ENCODE results near the gene MUC4.
A peak's percentile ranks its signal among the peaks of the same experiment; 100 is the strongest.
"Not testable (repeated sequence)": the region's sequence is repeated elsewhere in the genome, so short reads cannot be mapped to it uniquely, and the experiment has no call there.

MUC4 gene

GRCh38 chr3:195838714-195839113, 27.0 kb upstream of the MUC4 start:
- no peak for DNase-seq (ENCODE audit: low spot score)

GRCh38 chr3:195836476-195837135, 24.9 kb upstream of the MUC4 start:
- no peak for DNase-seq (ENCODE audit: low spot score)

DNA sequence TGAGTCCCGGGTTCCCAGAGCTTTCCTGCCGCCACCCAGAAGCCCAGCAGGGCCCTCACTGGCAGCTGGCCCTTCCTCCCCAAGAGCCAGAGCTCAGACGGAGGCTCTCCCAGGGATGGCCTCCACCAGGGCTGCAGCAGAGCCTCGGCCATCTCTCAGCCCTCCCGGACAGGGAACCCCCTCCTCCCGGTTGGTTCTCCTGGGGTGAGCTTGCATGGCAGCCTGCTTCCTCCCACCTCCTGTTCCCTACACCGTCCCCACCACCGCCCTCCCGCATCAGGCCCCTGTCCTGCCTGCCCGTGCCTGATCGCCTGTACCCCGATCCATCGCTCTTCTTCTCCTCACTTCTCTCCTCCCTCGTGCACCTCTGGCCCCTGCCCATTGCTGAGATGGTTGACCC, 24.1 kb upstream of the MUC4 start:
- no peak for DNase-seq (ENCODE audit: low spot score)

- DNase-seq (ENCODE audit: low spot score): no peak
These were observed 23.2 kb upstream of the MUC4 start for GRCh38 chr3:195834675-195835583.

DNA sequence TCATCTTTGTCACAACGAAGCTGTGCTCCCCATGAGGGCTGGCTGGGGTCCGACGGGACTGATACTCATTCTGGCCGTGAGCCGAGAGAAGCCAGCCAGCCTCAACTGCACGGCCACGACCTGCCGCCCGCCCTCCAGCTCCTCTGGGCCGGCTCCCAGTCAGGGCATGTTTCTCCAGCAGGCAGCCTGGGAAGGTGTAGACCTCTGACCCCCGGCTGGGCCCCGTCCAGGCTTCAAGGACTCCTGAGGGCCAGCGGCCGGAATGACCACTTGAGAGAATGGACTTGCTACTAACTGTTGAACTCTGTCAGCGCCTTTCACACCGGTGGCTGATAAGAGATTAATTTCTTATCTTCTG, 18.1 kb upstream of the MUC4 start:
- DNase-seq (ENCODE audit: low spot score): no peak

DNA sequence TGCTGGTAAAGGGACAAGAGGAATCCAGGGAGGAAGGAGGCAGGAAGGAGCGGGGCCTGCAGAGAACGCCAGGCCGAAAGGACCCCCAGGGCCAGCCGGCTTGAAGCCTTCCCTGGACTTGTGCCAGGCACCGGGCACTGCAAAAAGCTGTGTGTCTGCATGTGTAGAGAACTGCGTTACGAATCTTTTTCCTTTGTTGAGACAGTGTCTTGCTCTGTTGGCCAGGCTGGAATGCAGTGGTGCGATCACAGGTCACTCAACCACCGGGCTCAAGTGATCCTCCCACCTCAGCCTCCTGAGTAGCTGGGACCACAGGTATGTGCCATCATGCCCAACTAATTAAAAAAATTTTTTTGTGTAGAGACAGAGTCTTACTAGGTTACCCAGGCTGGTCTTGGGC, 17.0 kb upstream of the MUC4 start:
- DNase-seq (ENCODE audit: low spot score): no peak

DNA sequence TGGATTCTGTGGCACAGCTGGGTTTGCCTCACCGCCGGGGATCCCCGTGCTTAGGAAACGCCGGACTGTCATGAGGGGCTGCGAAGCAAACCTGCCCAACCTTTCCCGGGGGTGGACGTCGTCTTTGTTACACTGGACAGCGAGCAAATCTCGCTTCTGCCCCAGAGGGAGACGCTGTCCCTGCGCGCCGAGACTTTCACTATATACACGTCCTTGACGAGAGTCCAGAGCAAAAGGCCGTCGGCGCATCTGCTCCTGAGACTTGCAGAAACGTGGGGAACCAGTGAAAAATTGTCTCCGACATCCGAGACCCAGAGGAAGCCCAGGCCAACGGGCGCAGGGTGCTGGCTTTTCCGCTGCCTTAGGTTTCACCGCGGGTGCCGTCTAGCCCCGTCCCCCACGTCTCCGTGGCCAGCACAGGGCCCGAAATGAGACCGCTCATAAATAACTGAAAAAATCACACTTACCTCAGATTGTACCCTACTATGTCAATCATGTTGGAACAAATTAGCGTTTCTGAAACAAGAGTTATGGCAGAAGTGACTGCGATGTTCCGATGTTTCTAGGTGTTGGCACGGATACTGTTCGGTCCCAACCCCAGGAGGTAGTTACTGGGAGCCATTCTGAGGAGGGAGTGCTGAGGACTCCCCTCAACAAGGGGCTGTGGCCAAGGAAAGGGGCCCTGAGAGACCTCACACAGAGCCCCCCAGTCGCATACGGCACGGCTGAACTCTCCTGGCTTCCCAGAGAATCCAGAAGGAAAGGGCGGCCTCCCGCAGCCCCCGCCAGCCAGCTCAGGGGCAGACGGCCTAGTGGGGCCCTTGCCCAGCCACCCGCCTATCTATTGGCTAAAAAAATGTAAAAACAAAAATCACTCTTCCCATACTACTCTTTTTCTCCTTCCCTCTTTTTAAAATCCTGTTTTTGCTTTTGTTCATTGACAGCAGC, 14.4 kb upstream of the MUC4 start:
- DNase-seq (ENCODE audit: low spot score): no peak

- DNase-seq (ENCODE audit: low spot score): no peak
These were observed 13.5 kb upstream of the MUC4 start for GRCh38 chr3:195825191-195825588.

DNA sequence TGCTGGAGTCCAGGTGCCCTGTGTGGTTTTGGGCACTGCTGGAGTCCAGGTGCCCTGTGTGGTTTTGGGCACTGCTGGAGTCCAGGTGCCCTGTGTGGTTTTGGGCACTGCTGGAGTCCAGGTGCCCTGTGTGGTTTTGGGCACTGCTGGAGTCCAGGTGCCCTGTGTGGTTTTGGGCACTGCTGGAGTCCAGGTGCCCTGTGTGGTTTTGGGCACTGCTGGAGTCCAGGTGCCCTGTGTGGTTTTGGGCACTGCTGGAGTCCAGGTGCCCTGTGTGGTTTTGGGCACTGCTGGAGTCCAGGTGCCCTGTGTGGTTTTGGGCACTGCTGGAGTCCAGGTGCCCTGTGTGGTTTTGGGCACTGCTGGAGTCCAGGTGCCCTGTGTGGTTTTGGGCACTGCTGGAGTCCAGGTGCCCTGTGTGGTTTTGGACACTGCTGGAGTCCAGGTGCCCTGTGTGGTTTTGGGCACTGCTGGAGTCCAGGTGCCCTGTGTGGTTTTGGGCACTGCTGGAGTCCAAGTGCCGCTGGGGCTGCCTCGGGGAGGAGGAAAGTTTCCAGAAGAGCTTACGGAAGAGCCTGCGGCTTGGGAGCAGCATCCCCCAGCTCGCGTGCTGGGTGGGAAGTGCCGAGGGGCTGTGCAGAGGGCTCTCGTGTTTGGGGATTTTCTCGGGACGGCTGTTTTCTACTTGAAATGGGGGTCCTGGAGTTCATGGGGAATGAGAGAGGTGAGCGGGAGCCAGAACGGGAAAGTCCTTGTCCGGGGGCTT, 12.9 kb upstream of the MUC4 start:
- not testable (repeated sequence) for DNase-seq (ENCODE audit: low spot score)

DNA sequence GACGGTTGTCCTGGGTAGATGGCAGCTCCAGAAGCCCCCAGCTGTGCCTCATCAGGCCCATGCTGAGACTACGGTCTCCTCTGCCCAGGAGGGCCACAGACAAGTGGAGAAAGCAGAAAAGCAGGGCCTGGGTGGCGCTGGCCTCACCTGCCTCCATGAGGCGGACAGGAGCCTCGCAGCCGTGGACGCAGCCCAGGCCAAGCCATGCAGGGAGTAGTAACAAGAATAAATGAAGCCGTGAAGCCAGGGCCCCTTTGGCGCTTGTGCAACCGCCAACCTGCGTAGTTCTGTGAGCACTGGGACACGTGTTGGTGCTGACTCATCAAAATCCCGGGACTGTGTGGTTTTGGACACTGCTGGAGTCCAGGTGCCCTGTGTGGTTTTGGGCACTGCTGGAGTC, 12.3 kb upstream of the MUC4 start:
- DNase-seq (ENCODE audit: low spot score): no peak

GRCh38 chr3:195823280-195823679, 11.6 kb upstream of the MUC4 start:
- no peak for DNase-seq (ENCODE audit: low spot score)

GRCh38 chr3:195822131-195822696, 10.5 kb upstream of the MUC4 start:
- DNase-seq (ENCODE audit: low spot score): no peak

DNA sequence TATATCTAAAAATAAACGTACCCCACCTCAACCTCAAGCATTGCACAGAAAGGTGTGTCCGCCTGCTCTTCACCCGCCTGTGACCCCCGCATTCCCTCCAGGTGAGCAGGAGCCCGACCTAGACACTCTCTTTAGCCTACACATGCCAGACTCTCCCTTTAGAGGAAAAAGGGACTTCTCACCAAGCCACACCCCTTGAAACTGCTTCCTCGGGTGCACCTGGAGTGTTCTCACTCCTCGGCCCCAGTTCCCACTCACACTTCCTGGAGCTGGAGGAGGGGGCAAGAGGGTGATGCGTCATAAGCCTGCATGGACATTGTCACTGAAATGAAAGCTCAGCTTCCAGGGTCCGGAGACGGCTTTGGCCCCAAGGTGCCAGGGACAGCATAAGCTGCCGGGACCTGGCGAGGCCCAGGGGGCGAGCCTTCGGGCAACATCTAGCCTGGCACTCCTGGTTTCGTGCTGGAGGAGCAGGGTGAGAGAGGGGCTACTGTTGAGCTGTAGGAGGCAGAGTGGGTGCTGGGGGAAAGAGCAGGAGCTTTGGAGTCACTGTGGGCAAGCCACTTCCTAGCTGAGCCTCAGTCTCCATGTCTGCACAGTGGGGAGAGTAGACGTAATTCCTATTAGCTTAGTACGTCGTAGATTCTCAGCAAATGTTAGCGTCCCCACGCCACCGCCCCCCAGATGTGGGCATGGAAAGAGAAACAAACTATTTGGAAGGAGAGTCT, 9.8 kb upstream of the MUC4 start:
- no peak for DNase-seq (ENCODE audit: low spot score)

GRCh38 chr3:195820901-195821300, 9.2 kb upstream of the MUC4 start:
- no peak for DNase-seq (ENCODE audit: low spot score)

DNA sequence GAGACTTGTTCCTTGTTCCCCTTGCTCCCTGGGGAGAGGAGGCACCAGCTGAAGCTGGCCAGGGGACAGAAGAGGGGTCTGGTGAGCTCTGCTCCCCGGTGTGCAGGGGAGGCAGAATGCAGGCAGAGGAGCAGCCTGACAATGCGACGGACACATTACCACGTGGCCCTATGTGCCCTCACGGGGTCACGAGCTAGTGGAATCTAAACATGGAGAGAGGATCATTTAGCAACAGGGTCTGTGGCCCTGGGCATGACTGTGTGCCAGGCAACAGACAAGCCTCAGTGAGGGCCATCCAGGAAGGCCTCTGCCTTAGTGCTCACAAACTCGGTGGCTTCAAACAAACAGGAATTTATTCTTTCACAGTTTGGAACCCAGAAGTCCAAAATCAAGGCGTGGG, 8.5 kb upstream of the MUC4 start:
- DNase-seq (ENCODE audit: low spot score): no peak

DNA sequence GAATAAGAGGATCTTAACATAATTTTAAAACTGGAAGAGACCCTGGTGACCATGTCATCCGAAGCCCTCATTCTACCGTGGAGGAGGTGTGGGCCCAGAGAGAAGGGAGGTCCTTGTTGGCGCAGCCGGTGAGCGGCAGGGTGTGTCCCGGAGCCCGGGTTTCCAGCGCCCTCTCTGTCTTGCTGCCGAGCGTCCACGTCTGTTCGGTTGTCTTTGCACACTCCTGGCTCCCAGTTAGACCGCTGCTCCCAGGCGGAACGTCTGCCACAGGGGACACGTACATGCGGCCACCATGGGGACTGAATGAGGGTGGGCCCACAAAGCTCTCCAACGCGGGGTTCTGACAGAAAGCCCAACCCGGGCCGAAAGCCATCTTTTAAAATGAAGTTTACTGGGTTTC, 6.6 kb upstream of the MUC4 start:
- DNase-seq (ENCODE audit: low spot score): no peak

DNA sequence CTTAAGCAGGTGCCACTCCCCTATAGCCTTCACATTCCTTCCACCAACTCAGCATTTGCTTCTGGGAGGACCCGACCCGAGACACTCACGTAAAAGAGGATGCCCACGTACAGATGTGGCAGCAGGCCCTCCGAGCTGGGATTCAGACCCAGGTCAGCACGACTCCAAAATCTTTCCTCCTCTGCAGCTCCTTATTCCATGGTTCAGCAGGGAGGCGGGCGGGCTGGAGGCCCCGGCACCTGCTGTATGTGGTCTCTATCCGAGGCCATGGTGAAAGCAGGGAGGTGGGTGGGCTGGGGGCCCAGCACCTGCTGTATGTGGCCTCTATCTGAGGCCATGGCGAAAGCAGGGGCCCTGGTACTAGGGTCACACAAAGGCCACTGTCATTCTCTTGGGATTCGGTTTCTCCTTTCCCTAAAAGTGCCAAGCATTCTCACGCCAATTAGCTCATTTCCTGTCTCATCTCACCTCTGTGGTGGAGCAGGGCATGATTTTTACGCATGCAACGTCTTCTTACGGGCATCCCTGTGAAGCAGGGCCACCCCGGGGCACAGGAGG, 5.9 kb upstream of the MUC4 start:
- no peak for DNase-seq (ENCODE audit: low spot score)

DNA sequence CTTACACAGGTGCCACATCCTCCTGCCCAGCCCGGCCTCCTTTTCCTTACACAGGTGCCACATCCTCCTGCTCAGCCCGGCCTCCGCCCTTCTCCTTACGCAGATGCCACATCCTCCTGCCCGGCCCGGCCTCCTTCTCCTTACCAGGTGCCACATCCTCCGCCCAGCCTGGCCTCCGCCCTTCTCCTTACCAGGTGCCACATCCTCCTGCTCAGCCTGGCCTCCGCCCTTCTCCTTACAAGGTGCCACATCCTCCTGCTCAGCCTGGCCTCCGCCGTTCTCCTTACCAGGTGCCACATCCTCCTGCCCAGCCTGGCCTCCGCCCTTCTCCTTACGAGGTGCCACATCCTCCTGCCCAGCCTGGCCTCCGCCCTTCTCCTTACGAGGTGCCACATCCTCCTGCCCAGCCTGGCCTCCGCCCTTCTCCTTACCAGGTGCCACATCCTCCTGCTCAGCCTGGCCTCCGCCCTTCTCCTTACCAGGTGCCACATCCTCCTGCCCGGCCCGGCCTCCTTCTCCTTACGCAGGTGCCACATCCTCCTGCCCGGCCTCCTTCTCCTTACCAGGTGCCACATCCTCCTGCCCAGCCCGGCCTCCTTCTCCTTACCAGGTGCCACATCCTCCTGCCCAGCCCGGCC, 4.7 kb upstream of the MUC4 start:
- not testable (repeated sequence) for DNase-seq (ENCODE audit: low spot score)

DNA sequence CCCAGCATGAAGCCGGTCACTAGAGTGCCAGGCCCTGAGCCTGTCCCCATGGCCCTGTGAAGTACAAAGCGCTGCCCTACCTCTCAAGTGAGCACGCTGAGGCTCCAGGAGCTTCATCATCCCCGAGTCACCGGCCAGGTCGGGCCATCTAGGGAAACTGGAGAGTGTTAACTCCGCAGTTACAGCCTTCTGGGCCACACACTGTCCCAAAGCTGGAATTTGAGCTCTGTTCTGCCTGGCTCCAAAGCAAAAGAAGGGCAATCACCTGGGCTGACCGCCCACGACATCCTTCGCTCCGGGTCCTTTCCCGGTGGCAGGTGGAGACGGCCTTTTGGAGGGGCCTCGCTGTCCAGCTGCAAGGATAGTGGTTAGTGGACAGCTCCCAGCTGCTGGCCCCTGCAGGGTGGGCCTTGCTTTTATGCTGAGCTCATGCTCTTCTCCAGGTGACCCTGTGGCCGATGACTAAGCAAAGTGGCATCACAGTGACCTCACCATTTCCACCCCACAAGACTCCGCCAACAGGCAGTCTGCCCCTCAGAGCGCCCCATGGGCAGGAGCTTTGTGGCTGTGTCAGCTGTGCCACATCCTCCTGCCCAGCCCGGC, 3.5 kb upstream of the MUC4 start:
- peak; percentile 28 for DNase-seq (ENCODE audit: low spot score)

Measured in RKO (cell line).